GM18498 (cell line): ENCODE data around the gene ITGAL.

Source experiments
- ATAC-seq: cut with Tn5 transposase; IDR thresholded peaks from one replicate; pipeline ENCODE4 v1.9.1; 2021; ENCODE audit warnings: mild to moderate bottlenecking, moderate library complexity; ENCODE audit not compliant: unreplicated experiment

ITGAL gene

GRCh38 chr16:30541502-30542329 lies 69.2 kb downstream of the ITGAL start:
- no peak for ATAC-seq

DNA sequence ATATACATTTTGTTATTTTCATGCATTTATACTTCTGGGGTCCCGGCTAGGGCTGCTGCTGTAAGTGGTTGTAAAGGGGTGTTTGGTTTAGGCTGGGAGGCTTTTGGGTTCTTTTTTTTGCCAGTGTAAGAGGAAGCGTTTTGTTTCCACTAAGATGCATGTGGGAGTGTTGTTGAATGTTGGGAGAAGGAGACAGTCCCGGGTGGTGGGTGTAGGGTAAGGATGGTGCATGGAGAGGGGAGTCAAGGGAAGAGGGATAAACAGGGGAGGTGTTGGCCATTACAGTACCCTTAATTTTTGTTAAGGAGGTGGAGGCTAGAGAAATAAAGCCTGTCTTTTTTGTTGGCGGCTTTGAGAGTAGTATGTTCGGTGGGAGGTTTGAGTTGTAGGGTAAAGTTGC lies 70.5 kb downstream of the ITGAL start:
- ATAC-seq: no peak

GRCh38 chr16:30546115-30546514 lies 73.6 kb downstream of the ITGAL start:
- ATAC-seq: no peak

DNA sequence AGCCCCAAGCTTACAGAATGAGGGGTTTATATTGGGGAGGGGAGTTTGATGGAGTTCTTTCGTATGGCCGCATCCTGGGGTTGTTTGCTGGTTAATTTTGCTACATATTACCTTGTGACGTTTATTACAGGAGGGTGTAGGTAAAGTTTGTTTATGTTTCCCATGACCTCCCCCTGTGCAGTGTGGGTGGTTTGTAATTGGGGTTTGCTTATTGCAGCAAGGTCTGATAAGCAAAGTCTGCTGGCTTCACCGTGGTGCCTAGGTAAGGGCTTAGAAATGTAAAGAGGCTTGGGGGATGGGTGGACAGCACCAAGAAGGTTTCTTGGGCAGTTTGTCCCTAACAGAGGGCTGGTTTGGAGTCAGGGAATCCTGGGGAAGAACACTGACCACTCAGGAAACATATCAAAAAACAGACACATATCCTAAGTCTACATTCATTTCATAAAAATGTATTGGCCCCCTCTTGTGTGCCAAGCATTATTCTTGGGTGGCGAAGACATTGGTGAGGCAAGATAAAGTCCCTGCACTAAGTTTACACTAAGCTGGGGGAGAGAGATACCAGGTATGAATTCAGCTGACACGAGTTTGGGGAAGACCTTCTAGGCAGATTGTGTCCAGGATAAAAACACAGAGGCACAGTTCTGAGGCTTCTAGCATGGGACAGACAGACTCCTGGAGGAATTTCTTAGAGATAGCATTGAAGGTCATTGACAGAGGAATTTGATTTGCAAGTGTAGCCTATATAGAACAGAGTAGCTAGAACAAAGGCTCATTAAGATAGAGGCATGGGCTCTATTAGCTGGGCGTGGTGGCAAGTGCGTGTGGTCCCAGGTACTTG lies 76.1 kb downstream of the ITGAL start:
- no peak for ATAC-seq

- no peak for ATAC-seq
Measured at GRCh38 chr16:30551781-30552180, 79.2 kb downstream of the ITGAL start.

GRCh38 chr16:30552956-30553355 lies 80.4 kb downstream of the ITGAL start:
- ATAC-seq: no peak

GRCh38 chr16:30553393-30553899 lies 80.9 kb downstream of the ITGAL start:
- ATAC-seq: no peak

- ATAC-seq: no peak
Measured at GRCh38 chr16:30554557-30555314, 82.2 kb downstream of the ITGAL start.

DNA sequence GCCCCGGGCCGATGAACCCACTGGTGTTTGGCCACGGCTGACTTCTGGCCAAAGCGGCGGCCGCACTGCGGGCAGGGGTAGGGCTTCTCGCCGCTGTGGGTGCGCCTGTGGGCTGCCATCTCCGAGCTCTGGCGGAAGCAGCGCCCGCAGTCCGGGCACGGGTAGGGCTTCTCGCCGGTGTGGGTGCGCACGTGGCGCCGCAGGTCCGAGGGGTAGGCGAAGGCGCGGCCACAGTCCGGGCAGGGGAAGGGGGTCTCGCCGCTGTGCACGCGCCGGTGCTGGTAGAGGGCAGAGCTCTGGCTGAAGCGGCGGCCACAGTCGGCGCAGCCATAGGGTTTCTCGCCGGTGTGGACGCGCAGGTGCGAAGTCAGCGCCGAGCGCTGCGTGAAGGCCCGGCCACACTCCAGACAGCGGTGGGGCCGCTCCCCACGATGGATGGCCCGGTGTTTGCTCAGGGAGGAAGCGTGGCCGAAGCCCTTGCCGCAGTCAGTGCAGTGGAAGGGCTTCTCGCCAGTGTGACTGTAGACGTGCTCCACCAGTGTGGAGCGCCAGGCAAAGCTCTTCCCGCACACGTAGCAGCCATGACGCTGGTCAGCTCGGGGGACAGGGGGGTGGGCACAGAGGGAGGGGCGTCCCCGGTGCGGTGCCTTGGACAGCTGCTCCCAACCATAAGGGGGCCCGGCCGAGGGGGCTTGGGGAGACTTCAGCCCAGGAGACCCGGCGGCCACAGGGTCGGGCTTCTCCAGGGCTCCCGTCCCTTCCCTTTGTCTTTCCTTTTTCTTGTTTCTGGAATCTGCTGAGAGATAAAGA lies 83.0 kb downstream of the ITGAL start:
- ATAC-seq: no peak

GRCh38 chr16:30556125-30556473 lies 83.6 kb downstream of the ITGAL start:
- ATAC-seq: no peak

DNA sequence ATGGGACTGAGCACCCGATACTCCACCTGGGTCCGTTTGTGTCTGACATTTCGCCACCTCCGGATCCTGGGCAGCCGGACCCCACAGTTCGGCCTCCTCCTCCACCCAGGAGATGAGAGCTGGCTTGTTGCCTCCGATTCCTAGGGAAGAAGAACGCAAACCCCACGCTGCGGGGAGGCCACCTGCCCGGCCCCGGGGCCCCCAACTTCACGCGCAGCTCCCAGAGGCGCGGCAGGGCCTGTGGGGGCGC lies 85.1 kb downstream of the ITGAL start:
- ATAC-seq: peak; percentile 11

DNA sequence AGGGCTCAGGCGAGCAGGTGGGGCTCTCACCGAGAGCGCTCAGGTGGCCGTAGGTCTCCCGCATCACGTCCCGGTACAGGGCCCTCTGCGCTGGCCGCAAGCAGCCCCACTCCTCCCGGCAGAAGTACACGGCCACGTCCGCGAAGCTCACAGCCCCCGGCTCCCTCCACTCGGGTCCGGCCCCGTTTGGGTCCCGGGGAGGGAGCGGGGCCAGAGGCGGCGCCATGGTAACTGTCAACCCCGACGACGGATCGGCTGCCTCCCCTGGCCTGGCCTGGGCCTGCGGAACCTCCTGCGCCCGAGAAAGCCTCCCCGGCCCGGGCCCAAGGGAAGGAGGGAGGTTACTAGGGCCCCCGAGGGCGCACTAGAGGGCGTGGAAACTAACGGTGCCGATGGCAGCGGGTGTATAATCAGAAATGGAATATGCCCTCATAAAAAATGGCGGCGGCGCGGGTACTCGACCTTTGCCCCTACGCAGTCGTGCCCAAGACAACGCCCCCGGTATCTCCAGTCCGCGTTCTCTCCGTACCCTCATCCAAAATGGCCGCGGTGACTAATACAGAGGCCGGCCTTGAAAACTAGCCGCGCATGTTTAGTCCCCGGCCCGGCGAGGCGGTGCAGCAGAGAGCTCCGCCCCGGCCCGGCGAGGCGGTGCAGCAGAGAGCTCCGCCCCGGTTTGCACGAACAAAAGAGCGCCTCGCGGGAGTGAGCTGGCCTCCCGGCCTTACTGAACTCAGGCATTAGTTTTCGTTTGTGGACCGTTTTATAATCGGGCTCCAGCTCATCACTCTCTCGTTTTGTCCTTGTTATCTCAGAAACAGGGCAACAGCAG lies 85.6 kb downstream of the ITGAL start, which contains the start of gene ZNF764:
Gene ZNF764 (minus strand): TSS at position 418 of the 832 bp plus-strand sequence. CDS start 192 bp downstream, at position 226.
- ATAC-seq: peak; percentile 88

DNA sequence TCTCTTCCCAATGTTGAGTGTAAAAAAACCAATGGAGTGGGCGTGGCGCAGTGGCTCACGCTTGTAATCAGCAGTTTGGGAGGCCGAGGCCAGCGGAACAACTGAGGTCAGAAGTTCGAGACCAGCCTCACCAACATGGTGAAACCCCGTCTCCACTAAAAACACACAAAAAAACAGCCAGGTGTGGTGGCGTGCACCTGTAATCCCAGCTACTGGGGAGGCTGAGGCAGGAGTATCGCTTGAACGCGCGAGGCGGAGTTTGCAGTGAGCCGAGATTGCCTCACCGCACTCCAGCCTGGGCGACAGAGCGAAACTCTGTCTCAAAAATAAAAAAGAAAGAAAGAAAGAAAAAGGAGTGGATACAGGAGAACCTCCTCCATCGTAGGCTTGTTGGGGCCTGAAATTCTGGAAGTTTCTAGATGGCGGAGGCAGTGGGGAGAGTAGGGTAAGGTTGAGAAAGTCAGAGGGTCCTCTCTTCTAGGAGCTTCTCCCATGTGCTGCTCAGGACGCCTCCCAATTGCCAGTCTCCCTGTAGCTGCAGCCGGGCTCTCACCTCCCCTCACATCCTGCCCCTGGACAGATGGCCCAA lies 86.3 kb downstream of the ITGAL start:
- ATAC-seq: no peak

DNA sequence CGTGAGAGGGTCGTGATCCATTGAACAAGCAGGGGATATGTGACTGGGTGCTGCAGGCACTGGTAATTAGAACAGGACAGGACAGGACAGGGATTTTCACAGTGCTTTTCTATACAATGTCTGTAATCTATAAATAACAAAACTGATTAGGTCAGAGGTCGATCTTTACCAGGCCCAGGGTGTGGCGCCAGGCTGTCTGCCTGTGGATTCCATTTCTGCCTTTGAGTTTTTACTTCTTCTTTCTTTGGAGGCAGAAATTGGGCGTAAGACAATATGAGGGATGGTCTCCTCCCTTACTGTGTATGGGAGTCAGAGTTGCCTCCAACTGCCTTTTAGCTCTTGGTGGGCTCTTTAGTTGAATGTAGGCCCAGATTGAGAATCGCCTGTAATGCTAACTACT lies 87.1 kb downstream of the ITGAL start:
- ATAC-seq: no peak

- ATAC-seq: no peak
Measured at GRCh38 chr16:30561089-30561816, 88.7 kb downstream of the ITGAL start.

- ATAC-seq: no peak
Measured at GRCh38 chr16:30562021-30562420, 89.5 kb downstream of the ITGAL start.

- ATAC-seq: no peak
Measured at GRCh38 chr16:30565526-30565925, 93.0 kb downstream of the ITGAL start.

DNA sequence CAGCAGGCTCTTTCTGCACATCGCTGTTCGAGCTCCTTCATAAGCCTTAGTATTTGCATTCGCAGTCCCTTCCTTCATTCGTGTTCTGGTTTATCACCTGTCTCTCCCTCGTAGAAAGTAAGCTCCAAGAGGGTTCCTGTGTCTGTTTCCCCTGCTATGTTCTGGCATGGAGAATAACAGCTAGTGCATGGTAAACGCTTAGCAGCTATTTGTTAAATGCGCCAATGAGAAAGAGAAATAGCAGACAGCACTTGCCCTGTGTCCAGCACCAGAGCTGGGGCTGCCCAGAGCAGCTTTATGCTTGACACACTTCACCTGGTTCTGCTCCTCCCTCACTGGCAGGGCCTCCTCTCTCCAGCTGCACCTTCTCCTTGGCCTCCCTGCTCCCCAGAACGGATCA lies 93.4 kb downstream of the ITGAL start:
- ATAC-seq: no peak

- no peak for ATAC-seq
Measured at GRCh38 chr16:30566531-30566930, 94.0 kb downstream of the ITGAL start.
